HEK293 (cell line): ENCODE results near the gene IL4I1.
A peak's percentile ranks its signal among the peaks of the same experiment; 100 is the strongest.

Source experiments
- HOXD13 ChIP-seq: sonication (generic); formaldehyde crosslinking; IDR thresholded peaks from 2 replicates; pipeline ENCODE4 v1.8.0; 2022; ENCODE audit warnings: missing genetic modification reagents, borderline replicate concordance
- PBX3 ChIP-seq: sonication (generic); formaldehyde crosslinking; IDR thresholded peaks from 2 replicates; pipeline ENCODE4 v1.8.1; 2022; ENCODE audit warnings: mild to moderate bottlenecking, moderate library complexity, missing genetic modification reagents
- PRDM1 ChIP-seq: fragments of 450-650 bp; formaldehyde crosslinking; IDR thresholded peaks from 2 replicates; pipeline ENCODE4; 2016; ENCODE audit warnings: missing biosample characterization, missing genetic modification characterization
- SP2 ChIP-seq: fragments of 450-650 bp; formaldehyde crosslinking; IDR thresholded peaks from 2 replicates; pipeline ENCODE4 v1.5.1; 2016; ENCODE audit warnings: missing biosample characterization, missing genetic modification characterization
- ZNF112 ChIP-seq: fragments of 450-650 bp; formaldehyde crosslinking; IDR thresholded peaks from 2 replicates; pipeline ENCODE4 v1.5.0; 2017; ENCODE audit warnings: missing biosample characterization, missing genetic modification characterization
- ZNF221 ChIP-seq: fragments of 450-650 bp; formaldehyde crosslinking; IDR thresholded peaks from 2 replicates; pipeline ENCODE4 v1.5.1; 2017; ENCODE audit warnings: missing biosample characterization, missing genetic modification characterization, borderline replicate concordance
- ZNF292 ChIP-seq: fragments of 450-650 bp; formaldehyde crosslinking; IDR thresholded peaks from 2 replicates; pipeline ENCODE4 v1.5.1; 2016; ENCODE audit warnings: low read depth, missing biosample characterization, missing genetic modification characterization, borderline replicate concordance
- ZNF341 ChIP-seq: fragments of 450-650 bp; formaldehyde crosslinking; IDR thresholded peaks from 2 replicates; pipeline ENCODE4; 2016; ENCODE audit warnings: low read depth, missing biosample characterization, missing genetic modification characterization
- ZNF354C ChIP-seq: fragments of 450-650 bp; formaldehyde crosslinking; IDR thresholded peaks from 2 replicates; pipeline ENCODE4 v1.5.1; 2016; ENCODE audit warnings: missing biosample characterization, missing genetic modification characterization, low read depth, borderline replicate concordance
- ZNF513 ChIP-seq: fragments of 450-650 bp; IDR thresholded peaks from 2 replicates; pipeline ENCODE4 v1.5.1; 2018; ENCODE audit warnings: missing biosample characterization, missing genetic modification characterization
- ZNF514 ChIP-seq: fragments of 450-650 bp; formaldehyde crosslinking; IDR thresholded peaks from 2 replicates; pipeline ENCODE4 v1.5.1; 2016; ENCODE audit warnings: missing biosample characterization, missing genetic modification characterization
- ZNF530 ChIP-seq: fragments of 450-650 bp; formaldehyde crosslinking; IDR thresholded peaks from 2 replicates; pipeline ENCODE4 v1.5.1; 2016; ENCODE audit warnings: low read depth, missing biosample characterization, missing genetic modification characterization
- ZNF548 ChIP-seq: fragments of 450-650 bp; formaldehyde crosslinking; IDR thresholded peaks from 2 replicates; pipeline ENCODE4 v1.5.1; 2016; ENCODE audit warnings: missing biosample characterization, missing genetic modification characterization
- ZNF585B ChIP-seq: fragments of 450-650 bp; formaldehyde crosslinking; IDR thresholded peaks from 2 replicates; pipeline ENCODE4 v1.5.1; 2016; ENCODE audit warnings: missing biosample characterization, missing genetic modification characterization
- ZNF626 ChIP-seq: fragments of 450-650 bp; sonication (Bioruptor Pico); formaldehyde crosslinking; IDR thresholded peaks from 2 replicates; pipeline ENCODE4 v1.5.1; 2018; ENCODE audit warnings: missing biosample characterization, missing genetic modification characterization, inconsistent platforms
- ZNF792 ChIP-seq: fragments of 450-650 bp; formaldehyde crosslinking; IDR thresholded peaks from 2 replicates; pipeline ENCODE4 v1.5.1; 2016; ENCODE audit warnings: missing biosample characterization, missing genetic modification characterization
- TF ChIP-seq, protein P1 (sequence below): fragments of 450-650 bp; formaldehyde crosslinking; IDR thresholded peaks from 2 replicates; pipeline ENCODE4 v1.5.1; 2017; ENCODE audit warnings: missing biosample characterization, missing genetic modification characterization
- TF ChIP-seq, protein P2 (sequence below): fragments of 450-650 bp; formaldehyde crosslinking; IDR thresholded peaks from 2 replicates; pipeline ENCODE4 v1.5.1; 2017; ENCODE audit warnings: missing biosample characterization, mild to moderate bottlenecking, missing genetic modification characterization, moderate library complexity
- TF ChIP-seq, protein P3 (sequence below): fragments of 450-650 bp; formaldehyde crosslinking; IDR thresholded peaks from 2 replicates; pipeline ENCODE4 v1.5.1; 2016; ENCODE audit warnings: missing biosample characterization, missing genetic modification characterization, borderline replicate concordance
- TF ChIP-seq, protein P4 (sequence below): fragments of 450-650 bp; formaldehyde crosslinking; IDR thresholded peaks from 2 replicates; pipeline ENCODE4 v1.5.1; 2016; ENCODE audit warnings: missing biosample characterization, missing genetic modification characterization
- TF ChIP-seq, protein P5 (sequence below): fragments of 450-650 bp; formaldehyde crosslinking; optimal IDR thresholded peaks from 2 replicates; pipeline ENCODE3; 2016; ENCODE audit warnings: missing biosample characterization, mild to moderate bottlenecking, missing genetic modification characterization

Gene IL4I1

DNA sequence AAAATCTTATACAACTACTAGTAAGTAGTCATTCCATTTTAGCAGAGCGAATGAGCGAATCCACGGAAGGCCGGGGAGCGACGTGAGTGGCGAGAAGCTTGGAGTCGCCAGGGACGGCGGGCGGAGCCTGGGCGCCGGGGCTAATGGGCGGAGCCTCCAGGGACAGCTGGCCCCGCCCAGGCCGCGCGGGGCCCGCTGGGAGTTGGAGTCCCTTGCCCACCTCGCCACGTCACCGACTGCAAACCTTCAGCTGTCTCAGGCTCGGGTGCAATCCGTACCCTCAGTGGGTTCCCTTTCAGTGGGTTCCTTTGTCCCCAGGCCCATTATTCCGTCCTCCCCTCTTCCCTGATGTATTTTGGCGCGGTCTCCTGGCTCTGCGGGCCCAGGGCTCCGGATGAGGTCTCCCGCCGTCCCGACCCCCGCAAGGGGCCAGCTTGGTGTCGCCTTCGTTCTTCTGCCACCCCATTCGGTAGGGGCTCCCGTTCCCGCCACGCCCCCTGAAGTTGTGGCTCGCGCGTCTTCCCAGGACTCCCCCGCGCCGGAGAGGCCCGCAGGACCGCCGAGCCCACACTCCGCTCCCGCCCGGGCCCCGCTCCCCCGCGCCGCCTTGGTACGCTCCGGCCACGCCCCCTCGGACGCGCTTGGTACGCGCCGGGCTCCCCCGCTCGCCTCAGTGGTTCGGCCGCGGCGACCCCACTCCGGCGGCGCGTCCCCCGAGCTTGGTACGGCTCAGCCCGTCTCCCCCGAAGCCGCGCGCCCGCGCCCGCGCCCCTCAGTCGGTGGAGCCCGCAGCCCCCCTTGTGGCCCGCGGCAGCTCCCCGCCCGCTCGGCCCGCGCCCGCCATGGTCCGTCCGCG lies 46.0 kb downstream of the IL4I1 start, which contains the start of gene PTOV1 (continued):
- TF ChIP-seq, protein P1, sequence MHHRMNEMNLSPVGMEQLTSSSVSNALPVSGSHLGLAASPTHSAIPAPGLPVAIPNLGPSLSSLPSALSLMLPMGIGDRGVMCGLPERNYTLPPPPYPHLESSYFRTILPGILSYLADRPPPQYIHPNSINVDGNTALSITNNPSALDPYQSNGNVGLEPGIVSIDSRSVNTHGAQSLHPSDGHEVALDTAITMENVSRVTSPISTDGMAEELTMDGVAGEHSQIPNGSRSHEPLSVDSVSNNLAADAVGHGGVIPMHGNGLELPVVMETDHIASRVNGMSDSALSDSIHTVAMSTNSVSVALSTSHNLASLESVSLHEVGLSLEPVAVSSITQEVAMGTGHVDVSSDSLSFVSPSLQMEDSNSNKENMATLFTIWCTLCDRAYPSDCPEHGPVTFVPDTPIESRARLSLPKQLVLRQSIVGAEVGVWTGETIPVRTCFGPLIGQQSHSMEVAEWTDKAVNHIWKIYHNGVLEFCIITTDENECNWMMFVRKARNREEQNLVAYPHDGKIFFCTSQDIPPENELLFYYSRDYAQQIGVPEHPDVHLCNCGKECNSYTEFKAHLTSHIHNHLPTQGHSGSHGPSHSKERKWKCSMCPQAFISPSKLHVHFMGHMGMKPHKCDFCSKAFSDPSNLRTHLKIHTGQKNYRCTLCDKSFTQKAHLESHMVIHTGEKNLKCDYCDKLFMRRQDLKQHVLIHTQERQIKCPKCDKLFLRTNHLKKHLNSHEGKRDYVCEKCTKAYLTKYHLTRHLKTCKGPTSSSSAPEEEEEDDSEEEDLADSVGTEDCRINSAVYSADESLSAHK = peak; percentile 65; the same call in 1 of the 2 replicates
- TF ChIP-seq ZNF548 (no peak), PBX3 (CRISPR knock-in tag) (no peak), ZNF221 (tag by site-specific recombination) (0 out of 2 replicates have a peak, but pooled peaks have one; percentile 22), ZNF530 (tag by site-specific recombination) (no peak), ZNF292 (tag by site-specific recombination) (no peak), ZNF513 (peak; percentile 41; the same call in 1 of the 2 replicates), ZNF514 (tag by site-specific recombination) (no peak), PRDM1 (tag by site-specific recombination) (no peak), SP2 (peak; percentile 52), ZNF626 (tag by site-specific recombination) (no peak; the same call in 1 of the 2 replicates), ZNF112 (tag by site-specific recombination) (no peak), ZNF585B (tag by site-specific recombination) (no peak), ZNF354C (no peak), ZNF792 (no peak), HOXD13 (CRISPR knock-in tag) (no peak), ZNF341 (tag by site-specific recombination) (no peak; the same call in 1 of the 2 replicates)
- TF ChIP-seq, protein P2, sequence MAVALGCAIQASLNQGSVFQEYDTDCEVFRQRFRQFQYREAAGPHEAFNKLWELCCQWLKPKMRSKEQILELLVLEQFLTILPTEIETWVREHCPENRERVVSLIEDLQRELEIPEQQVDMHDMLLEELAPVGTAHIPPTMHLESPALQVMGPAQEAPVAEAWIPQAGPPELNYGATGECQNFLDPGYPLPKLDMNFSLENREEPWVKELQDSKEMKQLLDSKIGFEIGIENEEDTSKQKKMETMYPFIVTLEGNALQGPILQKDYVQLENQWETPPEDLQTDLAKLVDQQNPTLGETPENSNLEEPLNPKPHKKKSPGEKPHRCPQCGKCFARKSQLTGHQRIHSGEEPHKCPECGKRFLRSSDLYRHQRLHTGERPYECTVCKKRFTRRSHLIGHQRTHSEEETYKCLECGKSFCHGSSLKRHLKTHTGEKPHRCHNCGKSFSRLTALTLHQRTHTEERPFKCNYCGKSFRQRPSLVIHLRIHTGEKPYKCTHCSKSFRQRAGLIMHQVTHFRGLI = peak; percentile 70
- TF ChIP-seq, protein P3, sequence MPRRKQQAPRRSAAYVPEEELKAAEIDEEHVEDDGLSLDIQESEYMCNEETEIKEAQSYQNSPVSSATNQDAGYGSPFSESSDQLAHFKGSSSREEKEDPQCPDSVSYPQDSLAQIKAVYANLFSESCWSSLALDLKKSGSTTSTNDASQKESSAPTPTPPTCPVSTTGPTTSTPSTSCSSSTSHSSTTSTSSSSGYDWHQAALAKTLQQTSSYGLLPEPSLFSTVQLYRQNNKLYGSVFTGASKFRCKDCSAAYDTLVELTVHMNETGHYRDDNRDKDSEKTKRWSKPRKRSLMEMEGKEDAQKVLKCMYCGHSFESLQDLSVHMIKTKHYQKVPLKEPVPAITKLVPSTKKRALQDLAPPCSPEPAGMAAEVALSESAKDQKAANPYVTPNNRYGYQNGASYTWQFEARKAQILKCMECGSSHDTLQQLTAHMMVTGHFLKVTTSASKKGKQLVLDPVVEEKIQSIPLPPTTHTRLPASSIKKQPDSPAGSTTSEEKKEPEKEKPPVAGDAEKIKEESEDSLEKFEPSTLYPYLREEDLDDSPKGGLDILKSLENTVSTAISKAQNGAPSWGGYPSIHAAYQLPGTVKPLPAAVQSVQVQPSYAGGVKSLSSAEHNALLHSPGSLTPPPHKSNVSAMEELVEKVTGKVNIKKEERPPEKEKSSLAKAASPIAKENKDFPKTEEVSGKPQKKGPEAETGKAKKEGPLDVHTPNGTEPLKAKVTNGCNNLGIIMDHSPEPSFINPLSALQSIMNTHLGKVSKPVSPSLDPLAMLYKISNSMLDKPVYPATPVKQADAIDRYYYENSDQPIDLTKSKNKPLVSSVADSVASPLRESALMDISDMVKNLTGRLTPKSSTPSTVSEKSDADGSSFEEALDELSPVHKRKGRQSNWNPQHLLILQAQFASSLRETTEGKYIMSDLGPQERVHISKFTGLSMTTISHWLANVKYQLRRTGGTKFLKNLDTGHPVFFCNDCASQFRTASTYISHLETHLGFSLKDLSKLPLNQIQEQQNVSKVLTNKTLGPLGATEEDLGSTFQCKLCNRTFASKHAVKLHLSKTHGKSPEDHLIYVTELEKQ (tag by site-specific recombination) = 0 out of 2 replicates have a peak, but pooled peaks have one; percentile 8
- TF ChIP-seq, protein P4, sequence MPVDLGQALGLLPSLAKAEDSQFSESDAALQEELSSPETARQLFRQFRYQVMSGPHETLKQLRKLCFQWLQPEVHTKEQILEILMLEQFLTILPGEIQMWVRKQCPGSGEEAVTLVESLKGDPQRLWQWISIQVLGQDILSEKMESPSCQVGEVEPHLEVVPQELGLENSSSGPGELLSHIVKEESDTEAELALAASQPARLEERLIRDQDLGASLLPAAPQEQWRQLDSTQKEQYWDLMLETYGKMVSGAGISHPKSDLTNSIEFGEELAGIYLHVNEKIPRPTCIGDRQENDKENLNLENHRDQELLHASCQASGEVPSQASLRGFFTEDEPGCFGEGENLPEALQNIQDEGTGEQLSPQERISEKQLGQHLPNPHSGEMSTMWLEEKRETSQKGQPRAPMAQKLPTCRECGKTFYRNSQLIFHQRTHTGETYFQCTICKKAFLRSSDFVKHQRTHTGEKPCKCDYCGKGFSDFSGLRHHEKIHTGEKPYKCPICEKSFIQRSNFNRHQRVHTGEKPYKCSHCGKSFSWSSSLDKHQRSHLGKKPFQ (tag by site-specific recombination) = no peak
- TF ChIP-seq, protein P5, sequence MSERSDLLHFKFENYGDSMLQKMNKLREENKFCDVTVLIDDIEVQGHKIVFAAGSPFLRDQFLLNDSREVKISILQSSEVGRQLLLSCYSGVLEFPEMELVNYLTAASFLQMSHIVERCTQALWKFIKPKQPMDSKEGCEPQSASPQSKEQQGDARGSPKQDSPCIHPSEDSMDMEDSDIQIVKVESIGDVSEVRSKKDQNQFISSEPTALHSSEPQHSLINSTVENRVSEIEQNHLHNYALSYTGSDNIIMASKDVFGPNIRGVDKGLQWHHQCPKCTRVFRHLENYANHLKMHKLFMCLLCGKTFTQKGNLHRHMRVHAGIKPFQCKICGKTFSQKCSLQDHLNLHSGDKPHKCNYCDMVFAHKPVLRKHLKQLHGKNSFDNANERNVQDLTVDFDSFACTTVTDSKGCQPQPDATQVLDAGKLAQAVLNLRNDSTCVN (tag by site-specific recombination) = peak; percentile 81
